CD8-positive, alpha-beta memory T cell (primary cell): ENCODE measurements around the gene OR1D2. TPM values are rescaled to one million over a fixed set of nuclear protein-coding genes. Genes with fewer than 3 reads are reported as not detected.
"Not testable (repeated sequence)": the region's sequence is repeated elsewhere in the genome, so short reads cannot be mapped to it uniquely, and the experiment has no call there.

Experiments
- CTCF ChIA-PET: fragments of 350-600 bp; sonication (Branson Sonifier 250); formaldehyde crosslinking; loops from one replicate; lab custom pipeline; 2021; ENCODE audit warnings: antibody characterized with exemption; lab: Charles Lee
- POLR2A ChIA-PET: fragments of 350-600 bp; sonication (Branson Sonifier 250); formaldehyde crosslinking; loops from one replicate; lab custom pipeline; 2021; ENCODE audit warnings: antibody characterized with exemption; lab: Charles Lee
- DNase-seq, 5 donors: peaks; one replicate each; pipeline versions ENCODE4 v3.0.0 to v3.0.0-alpha.2; 2020 to 2022; ENCODE audit warnings: mixed read lengths in 1 of 5
- H3K27ac ChIP-seq: one replicate; pipeline ENCODE4 v1.7.0; 2013; ENCODE audit warnings: low read depth, mild to moderate bottlenecking, low read length, moderate library complexity
- H3K27me3 ChIP-seq: 2 replicates; pipeline ENCODE4 v1.7.0; 2013; ENCODE audit warnings: low read length, mild to moderate bottlenecking; ENCODE audit not compliant: insufficient read depth, poor library complexity, severe bottlenecking
- H3K36me3 ChIP-seq: 2 replicates; pipeline ENCODE4 v1.7.0; 2013; ENCODE audit warnings: mild to moderate bottlenecking, low read length, moderate library complexity; ENCODE audit not compliant: insufficient read depth
- H3K4me1 ChIP-seq: 2 replicates; pipeline ENCODE4 v1.7.0; 2013; ENCODE audit warnings: mild to moderate bottlenecking, low read length, moderate library complexity; ENCODE audit not compliant: insufficient read depth
- H3K4me3 ChIP-seq: 2 replicates; pipeline ENCODE4 v1.7.0; 2013; ENCODE audit warnings: mild to moderate bottlenecking, low read length
- H3K9me3 ChIP-seq: 2 replicates; pipeline ENCODE4 v1.7.0; 2013; ENCODE audit warnings: mild to moderate bottlenecking, low read length
- H3K27ac Mint-ChIP-seq, 8 donors: one replicate each; pipeline ENCODE4 v1.8.0; 2020 to 2021; ENCODE audit warnings: mixed read lengths in 8 of 8, mild to moderate bottlenecking in 6 of 8, inconsistent platforms in 3 of 8, moderate library complexity in 3 of 8
- H3K27me3 Mint-ChIP-seq, 2 donors: one replicate each; pipeline ENCODE4 v1.8.0; 2020 to 2021; ENCODE audit warnings: mixed read lengths in 2 of 2, mild to moderate bottlenecking in 1 of 2, moderate library complexity in 1 of 2
- H3K36me3 Mint-ChIP-seq, 3 donors: one replicate each; pipeline ENCODE4 v1.8.0; 2020 to 2021; ENCODE audit warnings: mixed read lengths in 3 of 3, inconsistent platforms in 1 of 3, mild to moderate bottlenecking in 1 of 3
- H3K4me1 Mint-ChIP-seq, 3 donors: one replicate each; pipeline ENCODE4 v1.8.0; 2020 to 2021; ENCODE audit warnings: mixed read lengths in 3 of 3, inconsistent platforms in 1 of 3, mild to moderate bottlenecking in 1 of 3
- H3K4me3 Mint-ChIP-seq, 7 donors: one replicate each; pipeline ENCODE4 v1.8.0; 2020 to 2021; ENCODE audit warnings: mixed read lengths in 7 of 7, mild to moderate bottlenecking in 6 of 7, moderate library complexity in 4 of 7, inconsistent platforms in 2 of 7
- H3K9me3 Mint-ChIP-seq, 5 donors: one replicate each; pipeline ENCODE4 v1.8.0; 2020 to 2022; ENCODE audit warnings: mixed read lengths in 5 of 5, mild to moderate bottlenecking in 3 of 5, moderate library complexity in 2 of 5, inconsistent platforms in 1 of 5
- polyA plus RNA-seq: library from polyadenylated mRNA; unstranded; fragments of 300-500 nt; fragmentation: Illumina TruSeq; gene quantifications from one replicate; pipeline ENCODE4 v1.2.3, GENCODE V29; 2021
- total RNA-seq, 2 experiments: library from RNA; stranded (reverse); gene quantifications; one replicate each; pipeline ENCODE4 v1.2.3, GENCODE V29; 2021

OR1D2 gene
- not detected for total RNA-seq
- polyA plus RNA-seq = not detected

- Histone ChIP-seq H3K27ac (no peak within 1 kb of the TSS), H3K4me3 (no peak within 1 kb of the TSS), H3K9me3 (no peaks in the 10 kb centered on the region), H3K4me1 (no peaks in the 10 kb centered on the region), H3K27me3 (no peaks in the 10 kb centered on the region), H3K36me3 (no peaks in the 10 kb centered on the region)
- H3K9me3 Mint-ChIP-seq = peaks cover 19 to 32% (median 23%) of the 10 kb centered on the region in 5 donors
- H3K36me3 Mint-ChIP-seq = peaks cover 0 to 8% (median 0%) of the 10 kb centered on the region in 3 donors
- H3K4me1 Mint-ChIP-seq = no peaks in the 10 kb centered on the region
- CTCF ChIA-PET = no interaction called here
- DNase-seq = no peak
- peaks cover 13 to 45% of the 10 kb centered on the region in 2 donors for H3K27me3 Mint-ChIP-seq
- POLR2A ChIA-PET = no interaction called here
- no peak within 1 kb of the TSS for H3K27ac Mint-ChIP-seq
- no peak within 1 kb of the TSS for H3K4me3 Mint-ChIP-seq
Measured at GRCh38 chr17:3104322-3104721, at the start of gene OR1D2. OR1D2 (minus strand) TSS chr17:3104422; CDS start chr17:3092996, 11,426 bp downstream.

- H3K4me1 Mint-ChIP-seq, H3K9me3 ChIP-seq, H3K36me3 ChIP-seq, H3K27ac ChIP-seq, DNase-seq, H3K36me3 Mint-ChIP-seq, POLR2A ChIA-PET, H3K27me3 ChIP-seq, H3K4me3 ChIP-seq, H3K4me1 ChIP-seq, H3K27ac Mint-ChIP-seq, H3K4me3 Mint-ChIP-seq, CTCF ChIA-PET: not testable (repeated sequence)
- Mint-ChIP-seq H3K9me3 (peaks cover 5 to 16% (median 8%) of the 10 kb centered on the region in 5 donors), H3K27me3 (peaks cover 10 to 27% of the 10 kb centered on the region in 2 donors)
Measured at GRCh38 chr17:3137494-3137893, 33.3 kb upstream of the OR1D2 start.

GRCh38 chr17:3127451-3127850 is 23.2 kb upstream of the OR1D2 start, which contains the start of gene OR1G1:
OR1G1 (minus strand) TSS chr17:3127551; CDS start chr17:3127551, 0 bp downstream.
- Histone ChIP-seq H3K9me3 (no peaks in the 10 kb centered on the region), H3K36me3 (no peaks in the 10 kb centered on the region), H3K27ac (no peak within 1 kb of the TSS), H3K4me1 (no peaks in the 10 kb centered on the region), H3K27me3 (peaks cover 7% of the 10 kb centered on the region), H3K4me3 (no peak within 1 kb of the TSS)
- H3K4me3 Mint-ChIP-seq = no peak within 1 kb of the TSS
- no peaks in the 10 kb centered on the region for H3K36me3 Mint-ChIP-seq
- H3K9me3 Mint-ChIP-seq = no peaks in the 10 kb centered on the region
- no peaks in the 10 kb centered on the region for H3K4me1 Mint-ChIP-seq
- H3K27ac Mint-ChIP-seq = no peak within 1 kb of the TSS
- ChIA-PET POLR2A (no interaction called here), CTCF (no interaction called here)
- peaks cover 19 to 75% of the 10 kb centered on the region in 2 donors for H3K27me3 Mint-ChIP-seq
- no peak for DNase-seq

GRCh38 chr17:3073850-3074249 is 30.4 kb downstream of the OR1D2 start:
- Mint-ChIP-seq H3K9me3 (peaks cover 4 to 11% (median 8%) of the 10 kb centered on the region in 5 donors), H3K27me3 (peaks cover 2 to 23% of the 10 kb centered on the region in 2 donors)
- CTCF ChIA-PET, H3K4me1 ChIP-seq, H3K4me3 Mint-ChIP-seq, H3K27ac ChIP-seq, H3K4me1 Mint-ChIP-seq, H3K27ac Mint-ChIP-seq, H3K4me3 ChIP-seq, H3K36me3 Mint-ChIP-seq, POLR2A ChIA-PET, H3K9me3 ChIP-seq, DNase-seq, H3K36me3 ChIP-seq, H3K27me3 ChIP-seq: not testable (repeated sequence)

- H3K4me3 Mint-ChIP-seq, H3K27me3 Mint-ChIP-seq, H3K9me3 Mint-ChIP-seq, H3K36me3 ChIP-seq, DNase-seq, H3K4me1 Mint-ChIP-seq, H3K27me3 ChIP-seq, H3K9me3 ChIP-seq, H3K4me1 ChIP-seq, H3K4me3 ChIP-seq, H3K27ac ChIP-seq, POLR2A ChIA-PET, H3K36me3 Mint-ChIP-seq, CTCF ChIA-PET, H3K27ac Mint-ChIP-seq: not testable (repeated sequence)
Measured at GRCh38 chr17:3065192-3065591, 39.0 kb downstream of the OR1D2 start.

GRCh38 chr17:3063507-3063906 is 40.7 kb downstream of the OR1D2 start, which contains the start of gene OR1D5:
OR1D5 (minus strand) TSS chr17:3063607; CDS start chr17:3063607, 0 bp downstream.
- POLR2A ChIA-PET, H3K27ac ChIP-seq, H3K36me3 Mint-ChIP-seq, CTCF ChIA-PET, H3K27me3 ChIP-seq, H3K4me3 ChIP-seq, H3K4me1 Mint-ChIP-seq, H3K9me3 ChIP-seq, H3K4me1 ChIP-seq, H3K27me3 Mint-ChIP-seq, H3K4me3 Mint-ChIP-seq, DNase-seq, H3K9me3 Mint-ChIP-seq, H3K36me3 ChIP-seq: not testable (repeated sequence)
- peak within 1 kb of the TSS in 1 of 8 donors; percentile 84 for H3K27ac Mint-ChIP-seq

- H3K4me1 ChIP-seq, CTCF ChIA-PET, H3K9me3 ChIP-seq, DNase-seq, H3K36me3 Mint-ChIP-seq, H3K4me3 ChIP-seq, H3K27ac ChIP-seq, H3K4me3 Mint-ChIP-seq, H3K9me3 Mint-ChIP-seq, H3K36me3 ChIP-seq, H3K4me1 Mint-ChIP-seq, H3K27me3 ChIP-seq, POLR2A ChIA-PET, H3K27me3 Mint-ChIP-seq: not testable (repeated sequence)
- peak overlapping the region in 1 of 8 donors; percentile 84 for H3K27ac Mint-ChIP-seq
Measured at GRCh38 chr17:3062824-3063377, 41.3 kb downstream of the OR1D2 start.

- POLR2A ChIA-PET, H3K4me3 Mint-ChIP-seq, H3K27me3 ChIP-seq, H3K4me1 Mint-ChIP-seq, H3K4me1 ChIP-seq, H3K27me3 Mint-ChIP-seq, CTCF ChIA-PET, H3K9me3 ChIP-seq, H3K27ac ChIP-seq, H3K27ac Mint-ChIP-seq, H3K36me3 ChIP-seq, H3K9me3 Mint-ChIP-seq, H3K36me3 Mint-ChIP-seq, DNase-seq, H3K4me3 ChIP-seq: not testable (repeated sequence)
Measured at GRCh38 chr17:3054868-3055267, 49.4 kb downstream of the OR1D2 start.
